PFSK-1 (cell line): ENCODE data around the gene GLT8D2.

ENCODE experiments used
- FOXP2 ChIP-seq: optimal IDR thresholded peaks from 2 replicates; pipeline ENCODE3; 2011; ENCODE audit warnings: borderline replicate concordance, control low read depth, inconsistent platforms; ENCODE audit not compliant: insufficient read depth; ENCODE audit errors: extremely low read length, extremely low read depth
- POLR2AphosphoS5 ChIP-seq: IDR thresholded peaks from 2 replicates; pipeline ENCODE4 v1.6.1; 2012; ENCODE audit warnings: low read depth, mild to moderate bottlenecking, control low read depth, low read length, moderate library complexity
- SIN3A ChIP-seq: IDR thresholded peaks from 2 replicates; pipeline ENCODE4 v1.6.1; 2012; ENCODE audit warnings: mild to moderate bottlenecking, low read length, moderate library complexity, borderline replicate concordance; ENCODE audit not compliant: insufficient read depth
- TAF1 ChIP-seq: IDR thresholded peaks from 2 replicates; pipeline ENCODE4 v1.6.1; 2012; ENCODE audit warnings: low read length, control low read depth, borderline replicate concordance; ENCODE audit not compliant: insufficient read depth
- TF ChIP-seq, protein P1 (sequence below), 2 experiments: IDR thresholded peaks; 2 replicates each; pipeline versions ENCODE4 v1.6.1 to v1.8.0; 2011 to 2012; ENCODE audit warnings: low read depth in 2 of 2, low read length in 2 of 2, control low read depth in 1 of 2, inconsistent platforms in 1 of 2, mild to moderate bottlenecking in 1 of 2, moderate library complexity in 1 of 2; ENCODE audit not compliant: insufficient read depth in 1 of 2

Gene GLT8D2

GRCh38 chr12:104059963-104060362 lies 10.0 kb upstream of the GLT8D2 start:
- TF ChIP-seq, protein P1, sequence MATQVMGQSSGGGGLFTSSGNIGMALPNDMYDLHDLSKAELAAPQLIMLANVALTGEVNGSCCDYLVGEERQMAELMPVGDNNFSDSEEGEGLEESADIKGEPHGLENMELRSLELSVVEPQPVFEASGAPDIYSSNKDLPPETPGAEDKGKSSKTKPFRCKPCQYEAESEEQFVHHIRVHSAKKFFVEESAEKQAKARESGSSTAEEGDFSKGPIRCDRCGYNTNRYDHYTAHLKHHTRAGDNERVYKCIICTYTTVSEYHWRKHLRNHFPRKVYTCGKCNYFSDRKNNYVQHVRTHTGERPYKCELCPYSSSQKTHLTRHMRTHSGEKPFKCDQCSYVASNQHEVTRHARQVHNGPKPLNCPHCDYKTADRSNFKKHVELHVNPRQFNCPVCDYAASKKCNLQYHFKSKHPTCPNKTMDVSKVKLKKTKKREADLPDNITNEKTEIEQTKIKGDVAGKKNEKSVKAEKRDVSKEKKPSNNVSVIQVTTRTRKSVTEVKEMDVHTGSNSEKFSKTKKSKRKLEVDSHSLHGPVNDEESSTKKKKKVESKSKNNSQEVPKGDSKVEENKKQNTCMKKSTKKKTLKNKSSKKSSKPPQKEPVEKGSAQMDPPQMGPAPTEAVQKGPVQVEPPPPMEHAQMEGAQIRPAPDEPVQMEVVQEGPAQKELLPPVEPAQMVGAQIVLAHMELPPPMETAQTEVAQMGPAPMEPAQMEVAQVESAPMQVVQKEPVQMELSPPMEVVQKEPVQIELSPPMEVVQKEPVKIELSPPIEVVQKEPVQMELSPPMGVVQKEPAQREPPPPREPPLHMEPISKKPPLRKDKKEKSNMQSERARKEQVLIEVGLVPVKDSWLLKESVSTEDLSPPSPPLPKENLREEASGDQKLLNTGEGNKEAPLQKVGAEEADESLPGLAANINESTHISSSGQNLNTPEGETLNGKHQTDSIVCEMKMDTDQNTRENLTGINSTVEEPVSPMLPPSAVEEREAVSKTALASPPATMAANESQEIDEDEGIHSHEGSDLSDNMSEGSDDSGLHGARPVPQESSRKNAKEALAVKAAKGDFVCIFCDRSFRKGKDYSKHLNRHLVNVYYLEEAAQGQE (IDR thresholded peaks at IDR 0.05; ENCODE audit: insufficient read depth in 1 of 2, low read depth in 2 of 2, low read length in 2 of 2), result no peak
- TF ChIP-seq FOXP2, result no peak
- TF ChIP-seq SIN3A, result no peak
- TF ChIP-seq POLR2AphosphoS5, result no peak
- no peak for TF ChIP-seq TAF1

- no peak for TF ChIP-seq FOXP2
- TF ChIP-seq, protein P1 (IDR thresholded peaks at IDR 0.05; ENCODE audit: insufficient read depth in 1 of 2, low read depth in 2 of 2, low read length in 2 of 2), result no peak
- TF ChIP-seq SIN3A, result no peak
These were observed 8.8 kb upstream of the GLT8D2 start for GRCh38 chr12:104058802-104059201.

DNA sequence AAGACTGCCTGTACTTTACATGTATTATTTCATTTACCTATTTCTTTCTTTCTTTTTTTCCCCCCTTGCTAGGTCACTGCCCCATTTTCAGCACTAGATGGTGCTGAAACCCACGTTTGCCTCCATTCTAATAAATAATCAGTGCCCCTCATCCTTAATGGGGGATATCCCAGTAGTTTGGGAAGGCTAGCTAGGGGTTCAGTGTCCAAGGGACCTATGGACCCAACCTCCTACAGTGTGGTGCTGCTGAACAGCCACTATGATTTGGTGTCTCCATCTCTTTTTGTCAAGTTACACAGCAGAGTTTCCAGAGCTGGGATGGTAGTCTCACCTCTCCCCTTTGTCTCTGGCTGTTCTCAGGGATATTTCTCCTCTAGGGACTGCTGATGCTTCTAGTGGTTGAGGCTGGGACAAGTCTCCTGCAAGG lies 7.8 kb upstream of the GLT8D2 start:
- TF ChIP-seq FOXP2, result no peak
- no peak for TF ChIP-seq TAF1
- TF ChIP-seq, protein P1 (IDR thresholded peaks at IDR 0.05; ENCODE audit: insufficient read depth in 1 of 2, low read depth in 2 of 2, low read length in 2 of 2), result no peak

DNA sequence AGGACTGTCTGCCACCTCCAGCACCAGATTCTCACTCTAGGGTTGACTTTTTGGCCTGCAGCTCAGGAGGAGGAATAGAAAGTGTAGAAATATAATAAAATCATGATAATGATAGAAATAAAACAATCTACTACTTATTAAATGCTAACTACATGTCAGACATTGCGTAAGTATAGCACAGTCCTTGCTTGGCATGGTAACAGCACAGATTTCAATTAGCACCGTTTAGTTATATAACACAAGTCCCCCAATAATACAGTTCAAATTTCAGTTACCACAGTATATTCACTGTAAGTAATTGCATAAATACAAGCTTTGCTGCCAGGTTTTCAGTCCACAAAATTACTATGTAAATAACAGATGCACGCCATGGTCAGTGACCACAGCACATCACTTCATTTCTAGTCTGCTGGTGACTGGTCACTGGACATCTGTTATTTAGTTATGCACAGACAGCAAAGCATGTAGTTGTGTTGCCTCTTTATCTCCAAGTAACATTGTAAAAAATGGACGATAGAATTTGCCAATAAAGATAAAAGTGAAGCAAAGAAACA lies 6.5 kb upstream of the GLT8D2 start:
- no peak for TF ChIP-seq TAF1
- TF ChIP-seq SIN3A, result no peak

DNA sequence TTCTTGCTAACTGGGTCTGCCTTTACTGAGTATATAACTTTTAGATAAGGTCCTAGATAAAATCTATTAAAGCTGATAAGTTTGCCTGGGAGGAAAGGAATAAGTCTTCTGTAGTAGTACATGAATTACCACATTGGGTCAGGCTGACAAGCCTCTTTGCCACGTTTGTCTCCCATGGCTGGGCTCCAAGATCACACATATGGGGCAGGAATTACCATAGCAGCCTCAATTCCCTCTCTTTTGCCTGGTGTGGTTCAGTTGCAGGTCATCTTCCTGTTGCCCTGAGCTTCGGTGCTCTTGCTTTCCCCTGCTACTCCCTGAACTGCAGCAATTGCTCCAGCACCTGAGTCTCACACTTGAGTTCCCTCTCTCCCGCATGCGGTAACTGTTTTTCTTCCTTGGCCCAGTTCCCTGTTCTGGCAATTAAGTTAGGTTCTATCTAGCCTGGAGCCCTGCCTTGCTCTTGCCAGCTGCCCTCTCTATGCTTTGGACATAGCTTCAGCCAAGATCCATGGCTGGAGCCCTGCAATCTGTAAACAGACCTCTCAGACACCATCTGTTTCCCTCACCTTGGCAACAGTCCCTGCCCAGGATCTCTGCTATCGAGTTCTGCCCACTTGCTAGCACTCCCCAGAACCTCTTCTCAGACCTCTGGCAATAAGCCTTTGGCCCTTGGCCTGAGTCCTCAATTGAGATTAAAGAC lies 5.8 kb upstream of the GLT8D2 start:
- TF ChIP-seq FOXP2 (no peak), TAF1 (no peak), POLR2AphosphoS5 (no peak), SIN3A (no peak)
- TF ChIP-seq, protein P1 (IDR thresholded peaks at IDR 0.05; ENCODE audit: insufficient read depth in 1 of 2, low read depth in 2 of 2, low read length in 2 of 2), result no peak
